A673 (cell line): ENCODE results near the gene ATP6AP1. TPM values are rescaled to one million over a fixed set of nuclear protein-coding genes. Genes with fewer than 3 reads are reported as not detected.

Source experiments
- BruUV-seq: library from RNA; stranded (reverse); fragments of 400-500 nt; replicated peaks from 2 replicates; lab custom pipeline; 2021; lab: Mats Ljungman, UMichigan
- CTCF ChIA-PET: fragments of 300-600 bp; sonication (Branson Sonifier 250); formaldehyde crosslinking; loops from one replicate; lab custom pipeline; 2022; ENCODE audit warnings: antibody characterized with exemption; lab: Charles Lee
- POLR2A ChIA-PET: fragments of 300-600 bp; sonication (Branson Sonifier 250); formaldehyde crosslinking; loops from one replicate; lab custom pipeline; 2022; ENCODE audit warnings: antibody characterized with exemption; ENCODE audit not compliant: low non-redundant PET; lab: Charles Lee
- DNase-seq: peaks from one replicate; pipeline ENCODE4 v3.0.0-alpha.2; 2015; ENCODE audit warnings: low spot score
- H3K27ac ChIP-seq: fragments of 200-600 bp; sonication (generic); 2 replicates; pipeline ENCODE4 v1.5.1; 2016; ENCODE audit warnings: mixed run types, low read depth, mild to moderate bottlenecking, mixed read lengths, antibody characterized with exemption, low read length; ENCODE audit not compliant: poor library complexity, severe bottlenecking
- H3K27me3 ChIP-seq: fragments of 200-600 bp; sonication (generic); replicated peaks from 2 replicates; pipeline ENCODE4 v1.6.1; 2017; ENCODE audit warnings: mixed run types, low read depth, mild to moderate bottlenecking, mixed read lengths, antibody characterized with exemption, low read length; ENCODE audit not compliant: insufficient read depth, poor library complexity
- H3K36me3 ChIP-seq: fragments of 200-600 bp; sonication (generic); 2 replicates; pipeline ENCODE4 v1.6.1; 2016; ENCODE audit warnings: mixed run types, mild to moderate bottlenecking, mixed read lengths, antibody characterized with exemption, low read length; ENCODE audit not compliant: insufficient read depth, poor library complexity, severe bottlenecking
- H3K4me1 ChIP-seq: fragments of 200-600 bp; sonication (generic); 2 replicates; pipeline ENCODE4 v1.6.1; 2017; ENCODE audit warnings: mixed run types, mild to moderate bottlenecking, mixed read lengths, antibody characterized with exemption, low read length; ENCODE audit not compliant: insufficient read depth, poor library complexity, severe bottlenecking
- H3K4me3 ChIP-seq: fragments of 200-600 bp; sonication (generic); 2 replicates; pipeline ENCODE4 v1.5.1; 2016; ENCODE audit warnings: low read depth, mixed run types, mild to moderate bottlenecking, mixed read lengths, low read length; ENCODE audit not compliant: poor library complexity, severe bottlenecking
- H3K9me3 ChIP-seq: fragments of 200-600 bp; sonication (generic); 2 replicates; pipeline ENCODE4 v1.6.1; 2016; ENCODE audit warnings: mixed run types, low read depth, mild to moderate bottlenecking, mixed read lengths, antibody characterized with exemption, low read length; ENCODE audit not compliant: poor library complexity, severe bottlenecking
- EZH2 ChIP-seq: fragments of 200-600 bp; sonication (generic); IDR thresholded peaks from 2 replicates; pipeline ENCODE4 v1.6.1; 2017; ENCODE audit warnings: borderline replicate concordance, low read depth, mild to moderate bottlenecking, mixed read lengths, antibody characterized with exemption, low read length; ENCODE audit not compliant: poor library complexity, severe bottlenecking
- intact Hi-C: fragments of 100-400 bp; cut with micrococcal nuclease; formaldehyde crosslinking; loops from one replicate; pipeline ENCODE4 v1.10.0; 2022; ENCODE audit not compliant: unreplicated experiment
- total RNA-seq: library from RNA; stranded (reverse); gene quantifications from 2 replicates; pipeline ENCODE4 v1.2.3, GENCODE V29; 2021
- TF ChIP-seq, protein P1 (sequence below): fragments of 300-800, 200-600 bp; sonication (generic); conservative IDR thresholded peaks from 2 replicates; pipeline ENCODE4 v1.5.1; 2017; ENCODE audit warnings: low read depth, mild to moderate bottlenecking, antibody characterized with exemption, low read length, moderate library complexity, mixed read lengths

The ATP6AP1 gene
- total RNA-seq, 1 experiment from 2014 or later: 77.1 TPM

DNA sequence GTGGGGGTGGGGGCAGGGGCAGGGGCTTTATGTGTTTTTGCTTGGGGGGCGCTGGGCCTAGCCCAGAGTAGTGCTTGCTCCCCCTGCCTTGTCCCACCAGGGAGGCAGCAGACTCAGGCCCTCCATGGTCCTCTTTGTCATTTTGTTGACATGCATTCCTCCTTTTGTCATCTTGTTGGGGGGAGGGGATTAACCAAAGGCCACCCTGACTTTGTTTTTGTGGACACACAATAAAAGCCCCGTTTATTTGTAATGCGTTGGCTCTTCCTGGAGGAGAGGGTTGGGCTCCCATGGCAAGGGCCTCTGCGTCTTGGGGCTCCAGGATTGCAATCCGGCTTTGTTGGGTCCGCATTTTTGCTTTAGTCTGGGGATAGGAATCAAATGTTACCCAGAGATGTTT lies 47.2 kb upstream of the ATP6AP1 start:
- CTCF ChIA-PET: no interaction called here
- H3K4me3 ChIP-seq: no peak overlapping the region
- POLR2A ChIA-PET: interaction anchor here (0.7 kb wide), 1 partner anchor 22 kb away, joined by 3 read pairs; no protein-coding TSS in a partner anchor
- no peaks in the 10 kb centered on the region for H3K4me1 ChIP-seq
- intact Hi-C loops: no loop called here
- H3K9me3 ChIP-seq: no peaks in the 10 kb centered on the region
- BruUV-seq: no TSS peak
- no peak overlapping the region for H3K27ac ChIP-seq
- no peak for TF ChIP-seq EZH2
- TF ChIP-seq, protein P1, sequence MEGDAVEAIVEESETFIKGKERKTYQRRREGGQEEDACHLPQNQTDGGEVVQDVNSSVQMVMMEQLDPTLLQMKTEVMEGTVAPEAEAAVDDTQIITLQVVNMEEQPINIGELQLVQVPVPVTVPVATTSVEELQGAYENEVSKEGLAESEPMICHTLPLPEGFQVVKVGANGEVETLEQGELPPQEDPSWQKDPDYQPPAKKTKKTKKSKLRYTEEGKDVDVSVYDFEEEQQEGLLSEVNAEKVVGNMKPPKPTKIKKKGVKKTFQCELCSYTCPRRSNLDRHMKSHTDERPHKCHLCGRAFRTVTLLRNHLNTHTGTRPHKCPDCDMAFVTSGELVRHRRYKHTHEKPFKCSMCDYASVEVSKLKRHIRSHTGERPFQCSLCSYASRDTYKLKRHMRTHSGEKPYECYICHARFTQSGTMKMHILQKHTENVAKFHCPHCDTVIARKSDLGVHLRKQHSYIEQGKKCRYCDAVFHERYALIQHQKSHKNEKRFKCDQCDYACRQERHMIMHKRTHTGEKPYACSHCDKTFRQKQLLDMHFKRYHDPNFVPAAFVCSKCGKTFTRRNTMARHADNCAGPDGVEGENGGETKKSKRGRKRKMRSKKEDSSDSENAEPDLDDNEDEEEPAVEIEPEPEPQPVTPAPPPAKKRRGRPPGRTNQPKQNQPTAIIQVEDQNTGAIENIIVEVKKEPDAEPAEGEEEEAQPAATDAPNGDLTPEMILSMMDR: no peak
- no peak for DNase-seq
- no peaks in the 10 kb centered on the region for H3K27me3 ChIP-seq
- no peaks in the 10 kb centered on the region for H3K36me3 ChIP-seq

DNA sequence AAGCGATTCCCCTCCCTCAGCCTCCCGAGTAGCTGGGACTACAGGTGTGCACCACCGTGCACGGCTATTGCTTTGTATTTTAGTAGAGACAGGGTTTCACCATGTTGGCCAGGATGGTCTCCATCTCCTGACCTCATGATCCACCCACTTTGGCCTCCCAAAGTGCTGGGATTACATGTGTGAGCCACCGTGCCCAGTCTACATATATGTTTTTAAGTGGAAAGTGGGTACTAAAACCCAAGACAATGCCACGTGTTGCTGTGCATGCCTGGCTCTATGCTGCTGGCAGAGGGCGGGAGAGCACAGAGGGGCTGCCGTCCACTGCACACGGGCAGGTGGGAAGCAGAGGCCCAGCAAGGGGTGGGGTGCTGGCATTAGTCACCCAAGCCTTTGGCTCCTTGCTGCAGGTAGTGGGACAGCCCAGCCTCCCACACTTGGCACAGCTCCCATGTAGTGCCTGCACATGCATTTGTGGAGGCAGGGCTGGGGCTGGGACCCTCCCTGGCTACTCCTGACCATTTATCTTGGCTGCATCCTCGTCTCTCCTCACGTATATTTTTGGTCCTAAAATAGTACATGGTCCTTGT lies 45.9 kb upstream of the ATP6AP1 start:
- no peak overlapping the region for H3K27ac ChIP-seq
- no TSS peak for BruUV-seq
- POLR2A ChIA-PET: no interaction called here

DNA sequence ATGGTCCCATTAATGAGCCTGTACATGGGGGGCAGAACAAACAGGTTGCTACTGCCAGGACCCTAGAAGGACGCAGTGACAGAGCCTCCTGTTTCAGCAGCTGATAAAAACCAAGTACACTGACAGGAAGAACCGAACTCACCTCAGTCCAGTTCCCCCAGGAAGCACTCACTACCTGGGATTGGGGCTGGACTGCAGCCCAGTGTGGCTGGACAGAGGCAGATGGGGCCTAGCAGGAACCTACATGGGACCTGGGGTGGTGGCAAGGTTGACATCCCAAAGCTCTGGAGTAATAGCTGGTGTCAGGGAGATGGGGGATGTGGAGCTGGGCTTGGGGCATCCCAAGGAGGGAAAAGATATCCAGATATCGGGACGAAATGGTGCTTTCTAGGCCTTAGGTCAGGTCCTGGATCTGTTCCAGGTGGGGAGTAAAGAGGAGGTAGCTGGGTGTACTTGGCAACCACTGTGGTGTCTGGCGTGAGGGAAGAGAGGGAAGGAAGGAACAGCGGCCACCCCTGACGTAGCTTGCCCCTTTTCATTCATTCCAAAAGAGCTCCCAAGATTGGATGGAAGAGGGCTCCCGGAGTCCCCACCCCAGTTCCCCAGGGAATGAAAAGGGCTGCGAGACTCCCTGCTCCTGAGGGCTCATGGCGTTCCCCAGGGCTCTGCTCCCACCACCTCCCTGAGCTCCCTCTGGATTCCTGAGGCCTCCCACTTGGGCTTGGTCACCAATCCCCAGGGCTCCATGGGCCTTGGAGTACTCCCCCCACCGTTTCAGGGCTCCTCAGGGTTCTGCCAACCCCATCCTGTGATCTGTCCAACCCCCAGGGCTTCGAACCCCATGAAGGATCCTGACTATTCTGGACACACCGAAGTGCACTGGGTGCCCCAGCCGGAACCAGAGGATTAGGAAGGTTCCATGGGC lies 44.9 kb upstream of the ATP6AP1 start:
- no TSS peak for BruUV-seq
- Histone ChIP-seq H3K4me3 (no peak overlapping the region), H3K36me3 (no peaks in the 10 kb centered on the region), H3K27me3 (no peaks in the 10 kb centered on the region), H3K27ac (no peak overlapping the region), H3K9me3 (no peaks in the 10 kb centered on the region), H3K4me1 (no peaks in the 10 kb centered on the region)
- no peak for DNase-seq
- intact Hi-C loops: no loop called here
- ChIA-PET CTCF (interaction anchor here (1.3 kb wide), 1 partner anchor 10 kb away, joined by 4 read pairs; no protein-coding TSS in a partner anchor), POLR2A (no interaction called here)
- no peak for TF ChIP-seq EZH2
- TF ChIP-seq, protein P1: no peak

More for the DNA sequence above, 45.9 kb upstream of the ATP6AP1 start:
- CTCF ChIA-PET: no interaction called here
- Histone ChIP-seq H3K4me1 (no peaks in the 10 kb centered on the region), H3K27me3 (no peaks in the 10 kb centered on the region), H3K36me3 (no peaks in the 10 kb centered on the region), H3K9me3 (no peaks in the 10 kb centered on the region), H3K4me3 (no peak overlapping the region)
- no peak for TF ChIP-seq EZH2
- TF ChIP-seq, protein P1: no peak
- no peak for DNase-seq
- intact Hi-C loops: no loop called here
